MM.1S (cell line): ENCODE data around the gene CLDN6.

Experiments used
- DNase-seq: peaks from one replicate; pipeline ENCODE4 v3.0.0-alpha.2; 2015
- H2AFZ ChIP-seq: fragments of 300-600 bp; sonication (generic); 2 replicates; pipeline ENCODE4 v1.6.0; 2016; ENCODE audit warnings: antibody characterized with exemption, low read length
- H3F3A ChIP-seq: fragments of 300-600 bp; sonication (generic); 2 replicates; pipeline ENCODE4 v1.6.1; 2016; ENCODE audit warnings: mild to moderate bottlenecking, antibody characterized with exemption, low read length, moderate library complexity, mixed read lengths; ENCODE audit not compliant: insufficient read depth
- H3K27ac ChIP-seq: fragments of 300-600 bp; sonication (generic); 2 replicates; pipeline ENCODE4 v1.5.1; 2016; ENCODE audit warnings: mild to moderate bottlenecking, low read length
- H3K27me3 ChIP-seq: fragments of 300-600 bp; sonication (generic); replicated peaks from 2 replicates; pipeline ENCODE4 v1.6.0; 2016; ENCODE audit warnings: low read length; ENCODE audit not compliant: insufficient read depth
- H3K36me3 ChIP-seq: fragments of 300-600 bp; sonication (generic); replicated peaks from 2 replicates; pipeline ENCODE4 v1.6.1; 2016; ENCODE audit warnings: mild to moderate bottlenecking, low read length, mixed read lengths; ENCODE audit not compliant: insufficient read depth
- H3K4me1 ChIP-seq: fragments of 300-600 bp; sonication (generic); 2 replicates; pipeline ENCODE4 v1.6.1; 2016; ENCODE audit warnings: low read length, mixed read lengths
- H3K4me2 ChIP-seq: fragments of 300-600 bp; sonication (generic); 2 replicates; pipeline ENCODE4 v1.6.0; 2016; ENCODE audit warnings: low read depth, low read length
- H3K4me3 ChIP-seq: fragments of 300-600 bp; sonication (generic); 2 replicates; pipeline ENCODE4 v1.5.1; 2016; ENCODE audit warnings: low read length, mixed read lengths
- H3K79me2 ChIP-seq: fragments of 300-600 bp; sonication (generic); 2 replicates; pipeline ENCODE4 v1.6.1; 2016; ENCODE audit warnings: mixed run types, low read length, mixed read lengths
- H3K9ac ChIP-seq: fragments of 300-600 bp; sonication (generic); 2 replicates; pipeline ENCODE4 v1.6.1; 2016; ENCODE audit warnings: low read length, mixed read lengths
- H3K9me2 ChIP-seq: fragments of 300-600 bp; sonication (generic); replicated peaks from 2 replicates; pipeline ENCODE4 v1.6.1; 2016; ENCODE audit warnings: mild to moderate bottlenecking, low read length, mixed read lengths; ENCODE audit not compliant: insufficient read depth
- H3K9me3 ChIP-seq: fragments of 300-600 bp; sonication (generic); replicated peaks from 2 replicates; pipeline ENCODE4 v1.6.1; 2016; ENCODE audit warnings: mild to moderate bottlenecking, low read length, mixed read lengths; ENCODE audit not compliant: insufficient read depth
- H4K20me1 ChIP-seq: fragments of 300-600 bp; sonication (generic); 2 replicates; pipeline ENCODE4 v1.6.1; 2016; ENCODE audit warnings: mild to moderate bottlenecking, low read length, moderate library complexity, mixed read lengths; ENCODE audit not compliant: insufficient read depth
- EZH2 ChIP-seq: fragments of 300-600 bp; sonication (generic); optimal IDR thresholded peaks from 2 replicates; pipeline ENCODE3; 2017; ENCODE audit warnings: low read depth, mild to moderate bottlenecking, antibody characterized with exemption, low read length, mixed read lengths
- EZH2phosphoT487 ChIP-seq: fragments of 300-600 bp; sonication (generic); IDR thresholded peaks from 2 replicates; pipeline ENCODE4 v1.6.1; 2018; ENCODE audit warnings: antibody characterized with exemption, low read length
- TF ChIP-seq, protein P1 (sequence below): fragments of 300-600 bp; sonication (generic); IDR thresholded peaks from 2 replicates; pipeline ENCODE4 v1.5.1; 2016; ENCODE audit warnings: antibody characterized with exemption, low read length, mixed read lengths

The CLDN6 gene

DNA sequence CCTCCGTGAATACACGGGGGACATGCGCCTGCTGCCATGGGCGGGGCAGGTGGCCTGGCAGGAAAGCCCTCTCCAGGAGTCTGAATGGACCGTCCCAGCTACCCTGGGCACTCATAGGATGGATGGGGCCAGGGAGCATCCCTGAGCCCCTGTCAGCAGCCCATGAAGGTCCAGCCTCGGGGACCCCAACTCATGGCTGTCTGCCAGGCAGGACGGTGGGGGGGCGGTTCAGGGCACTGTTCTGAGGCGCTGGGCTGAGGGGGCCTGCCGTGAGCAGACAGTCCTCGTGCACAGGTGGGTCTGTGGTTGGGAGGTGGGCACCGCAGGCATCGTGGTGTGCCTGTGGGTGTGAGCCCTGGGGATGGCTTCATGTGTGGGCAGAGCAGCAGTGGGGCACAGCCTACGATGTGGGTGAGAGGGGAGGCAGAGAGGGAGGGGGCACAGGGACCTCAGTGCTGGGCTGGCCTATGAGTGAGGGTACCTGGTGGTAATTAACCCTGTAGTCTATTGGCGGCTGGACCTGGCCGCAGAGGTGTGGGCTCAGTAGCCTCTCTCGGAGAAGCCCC lies 31.3 kb downstream of the CLDN6 start:
- no peak overlapping the region for H3K4me3 ChIP-seq
- H3K36me3 ChIP-seq, result no peaks in the 10 kb centered on the region
- H3K9ac ChIP-seq, result no peak overlapping the region
- DNase-seq, result no peak
- H3K4me2 ChIP-seq, result no peak overlapping the region
- peaks cover 78% of the 10 kb centered on the region for H3K27me3 ChIP-seq
- TF ChIP-seq EZH2 (no peak), EZH2phosphoT487 (no peak)
- TF ChIP-seq, protein P1, sequence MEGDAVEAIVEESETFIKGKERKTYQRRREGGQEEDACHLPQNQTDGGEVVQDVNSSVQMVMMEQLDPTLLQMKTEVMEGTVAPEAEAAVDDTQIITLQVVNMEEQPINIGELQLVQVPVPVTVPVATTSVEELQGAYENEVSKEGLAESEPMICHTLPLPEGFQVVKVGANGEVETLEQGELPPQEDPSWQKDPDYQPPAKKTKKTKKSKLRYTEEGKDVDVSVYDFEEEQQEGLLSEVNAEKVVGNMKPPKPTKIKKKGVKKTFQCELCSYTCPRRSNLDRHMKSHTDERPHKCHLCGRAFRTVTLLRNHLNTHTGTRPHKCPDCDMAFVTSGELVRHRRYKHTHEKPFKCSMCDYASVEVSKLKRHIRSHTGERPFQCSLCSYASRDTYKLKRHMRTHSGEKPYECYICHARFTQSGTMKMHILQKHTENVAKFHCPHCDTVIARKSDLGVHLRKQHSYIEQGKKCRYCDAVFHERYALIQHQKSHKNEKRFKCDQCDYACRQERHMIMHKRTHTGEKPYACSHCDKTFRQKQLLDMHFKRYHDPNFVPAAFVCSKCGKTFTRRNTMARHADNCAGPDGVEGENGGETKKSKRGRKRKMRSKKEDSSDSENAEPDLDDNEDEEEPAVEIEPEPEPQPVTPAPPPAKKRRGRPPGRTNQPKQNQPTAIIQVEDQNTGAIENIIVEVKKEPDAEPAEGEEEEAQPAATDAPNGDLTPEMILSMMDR, result no peak
- H3K4me1 ChIP-seq, result peaks cover 5% of the 10 kb centered on the region; the same call in 1 of the 2 replicates
- 0 out of 2 replicates have a peak, but pooled peaks cover 2% of the 10 kb centered on the region for H3F3A ChIP-seq
- H3K9me2 ChIP-seq, result no peaks in the 10 kb centered on the region
- H3K9me3 ChIP-seq, result no peaks in the 10 kb centered on the region
- no peak overlapping the region for H3K27ac ChIP-seq
- H2AFZ ChIP-seq, result no peak overlapping the region
- no peaks in the 10 kb centered on the region for H3K79me2 ChIP-seq
- H4K20me1 ChIP-seq, result no peaks in the 10 kb centered on the region

DNA sequence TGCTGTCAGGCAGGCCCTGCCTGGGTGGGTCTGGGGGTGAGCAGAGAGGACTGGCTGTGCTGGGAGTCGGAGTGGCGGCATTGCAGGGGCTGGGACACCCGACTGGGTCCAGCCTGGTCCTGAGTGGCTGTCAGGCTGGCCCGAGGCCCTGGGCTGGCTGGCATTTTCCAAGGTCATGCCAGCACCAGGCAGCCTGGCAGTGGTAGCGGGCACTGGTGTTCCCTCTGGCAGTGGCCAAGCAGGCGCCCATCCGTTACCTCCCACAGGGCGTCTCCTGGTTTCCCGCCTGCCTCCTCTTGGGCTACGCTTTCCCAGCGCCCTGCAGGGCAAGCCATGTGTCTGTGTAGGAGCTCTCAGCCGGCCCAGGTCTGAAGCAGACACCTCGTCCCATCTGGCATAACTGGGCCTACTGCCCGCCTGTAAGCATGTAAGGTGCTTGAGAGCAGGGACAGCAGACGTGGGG lies 32.1 kb downstream of the CLDN6 start:
- H3K9me3 ChIP-seq, result no peaks in the 10 kb centered on the region
- H3K9ac ChIP-seq, result no peak overlapping the region
- H2AFZ ChIP-seq, result no peak overlapping the region
- 0 out of 2 replicates have a peak, but pooled peaks cover 2% of the 10 kb centered on the region for H3F3A ChIP-seq
- no peak overlapping the region for H3K4me3 ChIP-seq
- H3K27ac ChIP-seq, result no peak overlapping the region
- H3K9me2 ChIP-seq, result no peaks in the 10 kb centered on the region
- no peak for DNase-seq
- H4K20me1 ChIP-seq, result no peaks in the 10 kb centered on the region
- TF ChIP-seq EZH2, result no peak
- TF ChIP-seq, protein P1, result no peak
- no peak for TF ChIP-seq EZH2phosphoT487
- peaks cover 71% of the 10 kb centered on the region for H3K27me3 ChIP-seq
- H3K4me1 ChIP-seq, result peaks cover 5% of the 10 kb centered on the region; the same call in 1 of the 2 replicates
- H3K36me3 ChIP-seq, result no peaks in the 10 kb centered on the region
- H3K79me2 ChIP-seq, result no peaks in the 10 kb centered on the region
- H3K4me2 ChIP-seq, result no peak overlapping the region

DNA sequence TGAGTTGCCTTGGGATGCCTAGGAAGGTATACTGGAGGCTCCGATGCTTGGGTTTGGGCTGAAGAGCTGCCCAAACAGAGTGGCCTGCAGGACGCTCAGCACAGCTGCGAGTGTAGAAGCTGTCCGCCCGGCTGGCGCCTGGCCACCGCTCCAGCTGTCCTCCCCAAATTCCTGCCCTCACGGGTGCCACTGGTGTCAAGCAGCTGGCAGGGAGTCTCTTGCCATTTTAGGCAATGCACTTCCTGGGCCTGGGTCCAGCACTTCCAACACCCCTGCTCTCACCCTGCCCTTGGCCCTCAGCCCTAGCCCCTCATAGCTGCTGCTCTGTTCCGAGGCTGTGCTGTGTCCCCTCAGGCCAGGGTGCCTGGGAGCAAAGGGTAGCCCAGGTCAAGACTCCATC lies 32.5 kb downstream of the CLDN6 start:
- no peaks in the 10 kb centered on the region for H3K36me3 ChIP-seq
- 0 out of 2 replicates have a peak, but pooled peaks cover 2% of the 10 kb centered on the region for H3F3A ChIP-seq
- H3K27ac ChIP-seq, result no peak overlapping the region
- no peak overlapping the region for H3K4me3 ChIP-seq
- H3K4me1 ChIP-seq, result peaks cover 5% of the 10 kb centered on the region; the same call in 1 of the 2 replicates
- H3K4me2 ChIP-seq, result no peak overlapping the region
- no peaks in the 10 kb centered on the region for H4K20me1 ChIP-seq
- TF ChIP-seq, protein P1, result no peak
- TF ChIP-seq EZH2phosphoT487 (no peak), EZH2 (no peak)
- H3K79me2 ChIP-seq, result no peaks in the 10 kb centered on the region
- H3K9me2 ChIP-seq, result no peaks in the 10 kb centered on the region
- no peak overlapping the region for H3K9ac ChIP-seq
- H3K9me3 ChIP-seq, result no peaks in the 10 kb centered on the region
- DNase-seq, result no peak
- no peak overlapping the region for H2AFZ ChIP-seq
- peaks cover 66% of the 10 kb centered on the region for H3K27me3 ChIP-seq
